T follicular helper cell (primary cell): ENCODE measurements around the gene SAP25.
"Not testable (repeated sequence)": the region's sequence is repeated elsewhere in the genome, so short reads cannot be mapped to it uniquely, and the experiment has no call there.

ENCODE experiments used
- DNase-seq: peaks from one replicate; pipeline ENCODE4 v3.0.0-alpha.2; 2020; ENCODE audit warnings: low read depth

SAP25 gene

DNA sequence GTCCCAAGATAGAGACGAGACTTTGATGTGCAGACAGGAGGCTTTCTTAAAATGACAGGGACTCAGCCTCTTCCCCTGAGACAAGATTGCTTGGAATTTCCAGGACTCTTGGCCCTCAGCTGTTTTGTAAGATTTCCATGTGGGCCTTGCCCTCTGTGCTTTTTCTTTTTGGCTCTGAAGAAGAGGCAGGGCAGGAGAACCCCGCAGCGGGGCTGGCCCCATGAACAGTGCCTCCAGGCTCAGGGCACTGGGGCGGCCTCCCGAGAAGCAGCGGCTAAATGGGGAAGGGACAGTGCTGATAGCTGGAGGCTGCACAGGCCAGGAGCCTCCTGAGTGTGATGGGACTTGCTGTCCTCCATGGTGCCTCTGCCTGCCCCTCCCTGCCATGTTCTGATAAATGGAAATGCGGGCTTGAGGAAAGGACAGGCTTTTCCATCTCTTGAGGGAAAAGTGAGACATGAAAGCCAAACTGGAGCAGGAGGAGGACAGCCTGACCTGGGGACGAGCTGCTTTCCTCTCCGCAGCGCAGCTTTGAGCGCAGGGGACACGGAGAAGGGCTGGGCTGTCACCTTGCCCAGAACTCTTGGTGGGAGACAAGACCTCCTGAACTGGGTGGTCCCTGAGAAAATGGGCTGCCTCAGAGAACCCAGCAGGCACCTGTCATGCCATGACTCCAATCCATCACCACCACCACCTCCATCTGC lies 12.1 kb downstream of the SAP25 start:
- no peak for DNase-seq

DNA sequence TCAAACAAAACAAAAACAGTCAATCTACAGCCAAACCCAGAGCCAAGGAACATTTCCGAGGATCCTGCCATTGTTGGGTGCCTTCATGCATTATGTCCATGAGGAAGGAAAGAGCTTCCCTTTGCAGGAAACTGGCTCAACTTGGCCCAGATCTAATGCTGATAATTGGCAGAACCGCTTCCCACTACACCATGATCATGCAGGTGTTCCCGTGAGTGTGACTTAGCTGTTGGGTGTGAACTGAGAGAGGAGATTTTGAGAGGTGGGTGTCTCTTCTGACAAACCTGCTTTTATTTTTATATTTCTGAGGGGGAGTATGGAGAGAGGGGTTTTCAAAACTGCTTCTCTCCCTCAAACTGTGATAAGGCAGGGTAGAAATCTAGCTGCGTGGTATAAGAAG lies 14.6 kb downstream of the SAP25 start:
- DNase-seq, result no peak

DNA sequence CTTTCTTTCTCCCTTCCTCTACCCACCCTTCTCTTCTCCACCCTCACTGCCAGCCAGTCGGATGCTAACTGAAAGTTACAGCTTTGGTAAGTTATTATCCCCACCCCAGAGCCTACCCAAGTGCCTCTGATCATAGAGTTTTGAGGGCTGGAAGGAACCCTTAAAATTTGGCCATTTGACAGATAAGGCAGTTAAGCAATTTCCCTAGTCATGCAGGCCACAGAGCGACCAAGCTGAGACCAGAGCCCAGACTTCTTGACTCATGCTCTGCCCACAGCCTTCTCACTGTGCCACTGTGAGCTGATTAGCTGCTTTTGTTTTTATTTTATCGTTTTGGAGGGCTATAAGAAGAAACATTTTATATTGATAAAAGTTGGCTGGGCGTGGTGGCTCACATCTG lies 17.2 kb downstream of the SAP25 start:
- DNase-seq, result no peak

DNA sequence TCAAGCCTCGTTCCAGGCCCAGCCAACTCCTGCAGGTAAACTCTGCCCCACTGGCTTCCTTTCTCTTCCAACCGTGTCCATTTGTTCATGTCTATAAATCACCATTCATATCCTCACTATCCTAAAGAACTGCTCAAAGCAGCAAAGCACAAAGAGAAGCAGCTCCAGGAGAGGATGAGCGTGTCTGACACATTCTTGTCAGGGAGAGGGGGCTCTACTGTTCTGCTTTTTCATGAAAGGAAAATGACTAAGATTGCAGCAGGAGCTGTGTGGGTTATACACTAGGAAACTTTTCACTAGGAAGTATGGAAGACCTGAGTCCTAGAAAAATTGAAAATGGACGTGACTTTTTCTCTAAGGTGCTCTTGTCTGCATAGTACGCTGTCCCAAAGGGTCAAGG lies 18.0 kb downstream of the SAP25 start:
- DNase-seq, result no peak

DNA sequence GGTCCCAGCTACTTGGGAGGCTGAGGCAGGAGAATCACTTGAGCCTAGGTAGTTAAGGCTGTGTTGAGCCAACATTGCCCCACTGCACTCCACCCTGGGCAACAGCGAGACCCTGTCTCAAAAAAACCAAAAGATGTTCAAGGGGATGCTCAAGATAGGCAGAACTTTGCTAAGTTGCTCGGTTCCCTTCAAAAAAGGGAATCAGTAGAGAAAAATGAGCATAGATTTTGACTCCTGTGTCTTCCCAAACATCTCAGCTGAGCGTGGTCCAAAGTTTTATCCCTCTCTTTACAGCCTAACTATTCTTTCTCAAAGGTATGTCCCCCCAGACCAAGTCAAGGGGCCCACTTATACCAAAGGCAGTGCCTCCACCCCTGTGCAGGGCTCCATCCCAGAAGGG lies 20.7 kb downstream of the SAP25 start:
- no peak for DNase-seq

DNA sequence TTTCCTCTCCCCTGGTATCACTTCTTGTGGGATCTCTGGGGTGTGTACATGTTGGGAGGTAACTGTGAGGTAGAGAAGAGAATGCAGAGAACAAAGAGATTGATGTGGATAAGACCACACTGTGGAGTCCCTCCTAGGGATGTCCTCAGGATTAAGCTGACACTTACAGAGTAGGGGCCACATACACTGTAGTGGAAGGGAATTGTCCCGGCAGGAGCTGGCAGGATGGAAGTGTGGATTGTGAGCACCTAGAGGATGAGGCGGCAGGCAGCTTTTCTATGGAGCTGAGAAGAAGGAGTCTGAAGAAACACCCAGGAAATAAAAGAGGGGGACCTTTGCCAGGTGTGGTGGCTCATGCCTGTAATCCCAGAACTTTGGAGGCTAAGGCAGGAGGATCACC lies 21.2 kb downstream of the SAP25 start:
- DNase-seq, result no peak

DNA sequence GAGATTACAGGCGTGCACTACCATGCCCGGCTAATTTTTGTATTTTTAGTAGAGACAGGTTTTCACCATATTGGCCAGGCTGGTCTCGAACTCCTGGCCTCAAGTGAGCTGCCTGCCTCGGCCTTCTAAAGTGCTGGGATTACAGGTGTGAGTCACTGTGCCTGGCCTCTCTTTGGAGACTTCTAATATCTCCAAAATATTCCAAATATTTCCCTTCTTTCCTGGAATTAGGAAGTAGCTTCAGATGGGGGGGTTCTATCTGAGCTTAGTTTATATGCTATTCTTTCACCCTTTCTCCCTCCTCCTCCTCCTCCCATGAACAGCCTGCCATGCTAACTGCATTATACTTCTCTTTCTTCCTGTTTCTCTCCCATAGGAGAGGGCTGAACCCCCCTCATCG lies 25.3 kb downstream of the SAP25 start:
- DNase-seq, result not testable (repeated sequence)

DNA sequence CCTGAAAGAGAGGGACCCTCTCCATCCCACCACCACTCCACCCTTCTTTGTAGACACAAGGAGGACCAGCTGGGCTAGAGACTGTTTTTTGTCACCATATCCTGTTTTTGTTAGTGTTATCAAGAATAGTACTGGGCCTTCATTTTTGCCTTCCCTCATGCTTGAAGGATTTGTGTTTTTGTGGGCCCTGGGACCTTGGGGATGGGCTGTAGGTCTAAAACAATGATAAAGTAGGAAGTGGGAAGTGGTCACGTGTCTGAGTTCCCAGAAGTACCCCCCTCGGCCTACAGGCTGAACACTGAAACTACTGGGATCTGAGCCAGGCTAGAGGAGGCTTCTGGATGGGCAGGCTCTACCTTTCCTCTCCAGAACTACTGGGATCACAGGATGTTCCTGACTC lies 25.8 kb downstream of the SAP25 start:
- DNase-seq, result no peak

DNA sequence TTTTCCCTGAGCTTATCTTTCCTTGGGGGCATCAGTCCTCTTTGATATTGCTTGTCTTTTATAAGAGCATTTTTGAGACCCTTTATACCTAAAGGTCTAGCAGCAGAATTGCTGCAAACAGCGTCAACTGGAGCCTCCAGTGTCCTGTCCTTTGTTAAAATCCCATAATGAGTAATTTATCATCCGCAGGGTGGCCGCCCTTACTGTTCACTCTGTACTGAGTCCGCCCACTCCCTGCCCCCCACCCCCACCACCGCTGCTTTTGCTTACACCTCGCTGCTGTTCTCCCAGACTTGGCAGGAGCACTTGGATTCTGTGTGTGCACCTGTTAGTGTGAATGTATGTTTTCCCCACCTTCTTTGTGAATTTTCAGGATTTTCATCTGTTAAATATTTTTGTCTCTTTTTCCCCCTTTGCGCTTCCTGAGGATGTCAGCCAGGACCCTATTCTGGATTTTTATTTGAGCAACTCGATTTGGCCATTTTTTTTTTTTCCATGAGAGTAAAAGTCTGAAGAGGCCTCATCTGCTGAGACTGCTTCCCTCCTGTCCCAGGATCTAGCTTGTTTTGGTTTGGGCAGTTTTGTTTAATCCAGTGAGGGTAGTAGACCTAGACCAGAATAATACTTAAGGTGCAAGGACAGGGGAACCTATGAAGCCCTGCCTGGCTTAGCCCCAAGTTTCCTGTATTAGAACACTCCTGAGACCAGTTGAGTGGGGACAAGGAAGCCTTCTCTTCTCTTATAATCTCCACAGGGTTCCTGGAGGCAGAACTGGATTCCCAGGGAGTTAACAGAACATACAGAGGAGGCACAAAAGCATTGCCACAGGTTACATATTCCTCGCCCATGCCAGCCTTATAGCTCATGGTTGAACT lies 26.5 kb downstream of the SAP25 start:
- no peak for DNase-seq

DNA sequence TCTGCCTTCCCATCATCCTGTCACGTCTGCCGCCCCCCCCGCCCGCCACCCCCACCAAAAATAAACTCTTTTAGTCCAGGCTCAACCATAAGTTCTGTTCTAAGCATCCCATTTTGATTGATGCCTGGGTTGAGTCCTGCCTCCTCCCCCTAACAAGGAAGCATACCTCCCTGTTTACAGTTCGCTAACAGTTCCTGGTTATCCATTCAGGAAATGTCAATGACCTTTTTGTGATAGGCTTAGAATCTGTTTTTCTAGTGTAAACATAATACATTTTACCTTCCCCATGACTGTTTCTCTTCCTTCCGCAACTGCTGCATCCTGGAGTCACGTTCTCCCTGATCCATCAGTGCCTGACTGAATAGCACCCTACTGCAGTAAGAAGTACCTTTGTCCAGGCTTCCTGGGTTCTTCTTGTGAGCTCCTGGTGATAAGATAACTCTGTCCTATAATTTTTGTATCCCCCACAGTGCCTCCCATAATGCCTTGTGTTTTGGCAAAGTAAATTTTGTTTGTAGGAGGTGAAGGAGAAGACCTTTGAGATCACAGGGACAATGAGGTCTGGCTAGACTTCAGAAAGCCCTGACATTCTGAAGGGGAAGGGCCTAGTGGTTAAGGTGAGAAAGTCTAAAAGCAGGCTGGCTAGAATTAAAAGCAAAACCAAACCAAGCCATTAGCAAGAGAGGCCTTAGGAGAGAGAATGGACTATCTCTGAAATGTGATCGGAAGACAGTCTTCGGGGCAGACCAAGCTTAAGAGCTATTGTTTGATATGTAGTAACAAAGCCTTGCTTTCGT lies 27.4 kb downstream of the SAP25 start:
- DNase-seq, result no peak

DNA sequence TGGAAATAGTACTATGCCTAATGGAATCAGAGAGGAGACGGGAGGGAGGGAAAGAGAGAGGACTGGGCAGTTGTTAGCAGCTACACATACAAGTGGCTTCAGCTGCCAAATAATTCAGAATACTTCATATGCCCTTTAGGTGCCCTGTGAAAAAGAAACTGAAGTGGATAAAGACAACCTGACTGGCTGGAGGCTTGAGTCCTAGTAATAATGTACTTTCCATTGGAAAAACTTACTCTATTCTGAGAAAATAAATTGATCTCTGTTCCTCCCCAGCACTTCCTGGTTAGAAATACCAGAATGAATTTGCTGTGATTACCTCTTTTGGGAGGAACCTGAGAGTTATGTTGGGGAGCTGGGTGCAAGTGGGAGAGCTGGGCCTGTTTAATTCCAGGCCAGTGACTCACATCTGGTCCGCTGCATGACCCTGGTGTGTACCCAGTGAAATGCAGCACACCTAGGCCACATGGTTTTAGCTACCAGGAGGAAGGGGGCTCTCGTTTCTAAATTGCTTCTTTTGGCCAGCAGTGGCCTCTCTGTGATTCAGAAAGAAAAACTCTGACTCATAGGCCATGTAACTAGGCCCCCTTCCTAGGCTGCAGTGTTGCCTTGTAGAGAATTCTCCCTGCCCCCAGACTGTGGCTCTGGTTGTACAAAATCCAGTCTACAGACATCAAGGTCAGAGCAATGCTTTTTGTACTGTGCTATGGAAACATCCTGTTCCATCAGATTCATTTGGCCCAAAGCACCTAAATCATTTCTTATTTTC lies 28.2 kb downstream of the SAP25 start:
- no peak for DNase-seq

DNA sequence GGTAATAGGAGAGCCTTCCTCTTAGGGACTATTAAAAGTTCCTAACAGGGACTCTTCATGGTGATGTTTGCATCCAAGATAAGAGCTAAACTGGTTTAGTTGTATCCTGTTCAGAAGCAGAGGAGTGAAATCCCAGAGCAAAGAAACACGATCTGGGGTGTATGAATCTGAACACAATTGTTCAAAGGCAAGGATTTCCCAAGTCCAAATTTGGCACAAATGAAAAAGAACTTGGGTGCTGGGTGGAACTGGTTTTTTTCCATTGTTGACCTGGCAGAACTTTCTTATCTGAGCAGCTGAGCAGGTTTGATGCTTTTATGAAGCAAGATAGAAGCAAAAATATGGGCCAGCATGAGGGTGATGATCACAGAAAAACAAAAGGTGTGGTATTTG lies 28.7 kb downstream of the SAP25 start:
- DNase-seq, result no peak

DNA sequence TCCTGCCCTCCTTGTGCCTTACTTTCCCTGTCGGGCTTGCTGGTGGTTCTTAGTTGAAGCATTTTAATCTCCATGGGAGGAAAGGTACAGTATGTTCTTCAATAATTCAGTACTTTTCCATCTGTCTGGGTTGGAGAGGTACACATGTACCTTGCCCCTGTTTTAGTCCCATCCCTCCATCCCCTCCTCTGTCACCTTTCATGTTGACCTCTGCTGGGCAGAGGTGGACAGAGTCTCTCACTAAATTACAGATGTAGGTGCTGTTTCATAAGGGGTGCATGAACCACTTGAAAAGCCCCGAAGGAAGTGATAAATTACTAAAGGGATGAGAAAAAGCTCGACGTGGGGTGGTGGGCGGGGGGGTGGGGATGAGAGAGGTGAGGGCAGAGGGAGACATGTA lies 29.3 kb downstream of the SAP25 start:
- DNase-seq, result no peak

DNA sequence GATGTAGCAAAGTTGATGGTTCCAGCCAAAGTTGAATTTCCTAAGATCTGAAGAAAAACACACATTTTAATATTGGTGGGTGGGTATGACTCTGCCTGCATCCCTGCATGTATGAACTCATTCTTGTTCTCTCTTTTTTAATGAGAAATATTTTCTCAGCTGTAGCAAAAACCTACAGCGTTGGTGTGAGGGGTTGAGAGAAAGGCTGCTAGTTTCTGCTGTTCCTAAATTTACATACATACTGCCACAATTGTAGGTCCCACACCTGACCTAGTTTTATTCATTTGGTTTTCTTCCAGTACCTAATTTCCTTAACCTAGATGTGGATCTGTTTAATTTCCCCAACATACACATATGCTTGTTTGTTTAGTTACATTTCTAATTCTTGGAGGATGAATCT lies 30.1 kb downstream of the SAP25 start:
- no peak for DNase-seq

DNA sequence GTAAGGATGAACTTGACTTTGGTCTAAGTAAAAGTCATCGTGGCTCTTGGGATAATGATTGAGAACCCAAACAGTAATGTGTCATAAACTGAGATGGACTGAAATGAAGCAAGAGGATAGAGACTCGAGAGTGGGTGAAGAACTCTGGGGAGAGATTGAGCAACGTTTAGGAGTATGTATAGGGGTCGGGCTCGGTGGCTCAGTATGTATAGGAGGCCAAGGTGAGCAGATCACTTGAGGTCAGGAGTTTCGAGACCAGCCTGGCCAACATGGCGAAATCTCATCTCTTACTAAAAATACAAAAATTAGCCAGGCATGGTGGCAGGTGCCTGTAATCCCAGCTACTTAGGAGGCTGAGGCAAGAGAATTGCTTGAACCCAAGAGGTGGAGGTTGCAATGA lies 32.4 kb downstream of the SAP25 start:
- DNase-seq, result not testable (repeated sequence)

DNA sequence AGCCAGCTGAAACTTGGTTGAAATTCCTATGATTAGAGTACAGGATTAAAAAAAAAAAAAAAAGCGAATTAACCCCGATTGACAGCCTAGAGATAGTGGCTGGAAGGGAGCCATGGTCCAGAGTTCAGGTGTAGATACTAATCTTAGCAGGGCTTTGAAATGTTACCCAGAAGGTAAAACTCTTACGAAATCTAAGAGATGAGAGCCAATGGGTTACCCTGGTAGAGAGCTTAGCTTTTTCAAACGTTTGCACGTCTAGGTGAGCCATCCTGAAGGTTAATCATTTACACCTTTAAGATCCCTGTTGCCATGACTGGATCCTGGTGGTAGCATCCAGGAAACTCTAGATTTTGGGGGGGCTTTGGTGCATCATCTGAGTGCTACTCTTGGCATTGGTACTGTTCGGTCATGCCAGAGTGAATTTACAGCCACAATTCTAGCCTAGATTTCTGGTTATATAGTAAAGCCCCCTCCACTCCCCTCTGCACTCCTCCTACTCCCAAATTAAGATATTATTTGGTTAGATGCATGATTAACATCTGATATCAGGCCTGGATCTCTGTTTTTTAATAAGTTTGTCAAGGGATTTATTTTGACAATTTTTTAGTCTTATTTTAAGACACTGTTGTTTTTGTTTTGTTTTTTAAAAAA lies 33.5 kb downstream of the SAP25 start:
- DNase-seq, result no peak

DNA sequence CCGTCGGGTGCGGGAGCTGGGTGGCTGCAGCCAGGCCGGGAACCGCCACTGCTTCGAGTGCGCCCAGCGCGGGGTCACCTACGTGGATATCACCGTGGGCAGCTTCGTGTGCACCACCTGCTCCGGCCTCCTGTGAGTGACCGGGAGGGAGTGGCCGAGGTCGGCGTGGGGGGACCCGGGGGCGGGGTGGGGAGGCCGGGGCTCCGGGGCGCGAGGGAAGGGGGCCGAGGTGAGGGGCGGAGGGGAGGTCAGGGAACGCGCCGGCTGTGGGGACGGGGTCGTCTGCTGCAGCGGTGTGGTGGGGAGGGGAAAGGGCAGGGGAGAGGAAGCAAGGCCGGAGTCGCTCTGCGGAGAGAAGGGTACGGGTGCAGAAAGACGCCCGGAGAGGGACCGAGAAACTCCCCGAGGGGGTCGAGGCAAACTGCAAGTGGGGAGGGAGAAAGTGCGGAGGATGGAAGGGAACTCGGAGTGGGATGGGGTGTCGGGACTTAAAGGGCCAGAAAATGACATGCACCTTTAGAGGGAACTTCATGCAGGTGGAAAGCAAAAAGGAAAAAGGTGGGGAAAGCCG lies 34.2 kb downstream of the SAP25 start:
- DNase-seq, result no peak

DNA sequence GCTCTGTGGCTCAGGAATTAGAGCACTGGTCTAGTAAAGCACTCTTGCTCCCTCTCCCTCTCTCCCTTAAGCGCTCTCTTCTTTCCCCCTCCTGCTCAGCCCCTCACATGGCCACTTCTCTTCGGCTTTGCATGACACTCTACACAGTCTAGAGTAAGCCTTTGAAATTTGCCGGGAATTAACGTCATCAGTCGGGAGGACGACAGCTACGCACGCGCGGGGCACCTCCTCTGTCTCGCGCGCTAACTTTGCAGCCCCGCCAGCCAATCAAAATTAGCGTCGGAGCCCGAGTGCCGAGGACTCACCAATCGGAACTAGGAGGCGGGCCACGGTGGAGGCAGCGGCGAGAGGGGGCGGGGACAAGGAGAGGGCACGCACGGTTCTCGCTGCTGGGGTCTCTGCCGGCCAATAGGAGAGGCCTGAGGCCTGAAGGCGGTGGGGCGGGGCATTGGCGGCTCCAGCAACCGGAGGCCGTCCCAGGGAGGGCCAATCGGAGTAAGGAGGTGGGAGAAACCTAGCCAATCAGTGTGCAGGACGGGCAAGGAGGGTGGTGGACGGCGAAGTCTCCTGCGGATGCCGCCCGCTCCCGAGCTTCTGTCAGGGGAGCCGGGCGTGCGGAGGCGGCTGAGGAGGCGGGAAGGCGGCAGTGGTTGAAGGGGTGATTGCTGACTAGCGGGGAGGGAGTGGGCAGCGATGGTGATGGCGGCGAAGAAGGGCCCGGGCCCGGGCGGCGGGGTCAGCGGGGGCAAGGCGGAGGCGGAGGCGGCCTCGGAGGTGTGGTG lies 34.9 kb downstream of the SAP25 start, which contains the start of gene AGFG2:
Gene AGFG2 (plus strand): TSS at position 550 of the 782 bp plus-strand sequence. CDS start 144 bp downstream, at position 694.
- peak; percentile 100 for DNase-seq

DNA sequence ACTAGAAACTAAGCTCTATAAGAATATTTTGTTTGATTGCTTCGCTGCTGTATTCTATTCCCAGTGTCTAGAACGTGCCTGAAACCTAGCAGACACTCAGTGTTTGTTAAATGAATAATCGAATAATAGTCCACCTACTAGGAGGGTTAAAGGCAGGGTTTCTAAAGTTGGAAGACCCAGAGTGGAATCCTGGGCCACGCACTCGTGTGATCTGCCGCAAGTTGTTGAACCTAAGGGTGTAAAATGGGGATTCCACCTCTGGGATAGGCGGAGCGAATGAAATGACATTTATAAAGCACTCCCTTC lies 35.4 kb downstream of the SAP25 start:
- no peak for DNase-seq

DNA sequence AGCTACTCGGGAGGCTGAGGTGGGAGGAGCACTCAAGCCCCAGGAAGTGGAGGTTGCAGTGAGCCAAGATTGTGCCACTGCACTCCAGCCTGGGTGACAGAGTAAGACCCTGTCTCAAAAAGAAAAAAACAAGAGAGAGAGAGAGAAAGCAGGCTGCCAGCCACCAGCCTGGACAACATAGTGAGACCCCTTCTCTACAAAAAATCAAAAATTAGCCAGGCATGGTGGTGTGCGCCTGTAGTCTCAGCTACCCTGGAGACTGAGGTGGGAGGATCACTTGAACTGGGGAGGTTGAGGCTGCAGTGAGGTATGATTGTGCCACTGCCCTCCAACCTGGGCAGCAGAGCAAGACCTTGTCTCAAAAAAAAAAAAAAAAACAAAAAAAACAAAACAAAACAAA lies 37.0 kb downstream of the SAP25 start:
- not testable (repeated sequence) for DNase-seq
